ENCODE measurements around the gene THRB. TPM values are rescaled to one million over a fixed set of nuclear protein-coding genes. Genes with fewer than 3 reads are reported as not detected.
A peak's percentile ranks its signal among the peaks of the same experiment; 100 is the strongest.

The THRB gene
- total RNA-seq, 3 donors from 2014 or later: 29.8 to 40.2 (median 39.2) TPM

DNA sequence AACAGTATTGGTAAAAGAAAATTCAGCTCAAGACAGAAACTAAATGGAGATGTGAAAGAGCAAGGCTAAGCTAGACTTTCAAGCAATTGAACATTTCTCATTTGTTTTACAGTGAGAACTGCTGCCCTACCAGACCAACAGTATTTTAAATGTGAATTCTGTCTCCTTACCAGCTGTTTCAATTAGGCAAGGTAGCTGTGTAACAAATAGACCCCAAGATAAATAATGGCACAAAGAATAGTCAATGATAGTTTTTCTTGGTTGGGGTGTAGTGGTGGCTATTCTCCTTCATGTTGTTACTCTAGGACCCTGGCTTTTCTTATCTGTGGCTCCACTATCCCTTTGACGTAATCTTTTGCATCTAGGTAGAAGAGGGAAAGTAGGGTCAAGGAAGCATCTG is 30.4 kb upstream of the THRB start:
- intact Hi-C loops (cut with DNase I; ENCODE audit: low total_unique reads): no loop called here
- no peaks in the 10 kb centered on the region for H3K36me3 ChIP-seq
- H3K27ac ChIP-seq: no peak overlapping the region
- TF ChIP-seq POLR2A (IDR thresholded peaks at IDR 0.05) (no peak), POLR2AphosphoS5 (IDR thresholded peaks at IDR 0.05) (no peak)
- TF ChIP-seq, protein P1, sequence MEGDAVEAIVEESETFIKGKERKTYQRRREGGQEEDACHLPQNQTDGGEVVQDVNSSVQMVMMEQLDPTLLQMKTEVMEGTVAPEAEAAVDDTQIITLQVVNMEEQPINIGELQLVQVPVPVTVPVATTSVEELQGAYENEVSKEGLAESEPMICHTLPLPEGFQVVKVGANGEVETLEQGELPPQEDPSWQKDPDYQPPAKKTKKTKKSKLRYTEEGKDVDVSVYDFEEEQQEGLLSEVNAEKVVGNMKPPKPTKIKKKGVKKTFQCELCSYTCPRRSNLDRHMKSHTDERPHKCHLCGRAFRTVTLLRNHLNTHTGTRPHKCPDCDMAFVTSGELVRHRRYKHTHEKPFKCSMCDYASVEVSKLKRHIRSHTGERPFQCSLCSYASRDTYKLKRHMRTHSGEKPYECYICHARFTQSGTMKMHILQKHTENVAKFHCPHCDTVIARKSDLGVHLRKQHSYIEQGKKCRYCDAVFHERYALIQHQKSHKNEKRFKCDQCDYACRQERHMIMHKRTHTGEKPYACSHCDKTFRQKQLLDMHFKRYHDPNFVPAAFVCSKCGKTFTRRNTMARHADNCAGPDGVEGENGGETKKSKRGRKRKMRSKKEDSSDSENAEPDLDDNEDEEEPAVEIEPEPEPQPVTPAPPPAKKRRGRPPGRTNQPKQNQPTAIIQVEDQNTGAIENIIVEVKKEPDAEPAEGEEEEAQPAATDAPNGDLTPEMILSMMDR (IDR thresholded peaks at IDR 0.05): no peak
- H3K9me3 ChIP-seq: no peaks in the 10 kb centered on the region
- no peaks in the 10 kb centered on the region for H3K4me1 ChIP-seq
- H3K4me3 ChIP-seq: no peak overlapping the region
- H3K27me3 ChIP-seq: no peaks in the 10 kb centered on the region
- no peak for DNase-seq (ENCODE audit: low spot score in 2 of 2)

DNA sequence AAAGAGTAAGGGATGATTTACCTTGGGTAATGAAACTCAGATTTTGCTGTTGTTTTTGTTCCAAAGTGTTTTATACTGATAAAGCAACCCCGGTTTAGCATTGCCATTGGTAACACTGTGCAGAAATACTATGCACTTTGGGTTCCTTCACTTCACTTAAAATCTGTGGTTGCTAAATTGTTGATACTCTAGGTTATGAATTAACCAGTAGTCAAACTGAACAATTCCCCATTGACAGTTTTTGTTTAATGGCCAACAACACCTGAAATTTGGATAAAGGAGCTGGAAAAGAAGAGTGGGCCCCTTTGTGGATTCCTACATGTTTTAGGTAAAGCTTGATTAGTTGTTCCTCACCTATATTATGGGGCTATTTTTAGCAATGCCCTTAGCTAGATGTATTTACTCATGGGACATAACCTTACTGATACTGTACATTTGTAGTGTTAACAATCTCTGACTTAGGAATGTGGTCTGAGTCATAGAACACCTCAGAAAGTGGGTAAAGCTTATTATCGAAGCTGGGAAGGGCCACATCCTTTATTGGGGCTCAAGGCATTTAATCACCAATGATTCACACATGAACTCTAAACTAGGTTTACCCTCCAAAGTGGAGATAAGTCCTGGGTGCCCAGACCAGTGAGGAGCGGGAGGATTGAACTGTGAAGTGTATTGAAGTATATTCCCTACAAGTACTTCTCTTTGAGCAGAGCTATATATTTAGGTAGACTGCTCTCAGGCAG is 29.5 kb upstream of the THRB start:
- intact Hi-C loops (cut with DNase I; ENCODE audit: low total_unique reads): no loop called here
- no peaks in the 10 kb centered on the region for H3K4me1 ChIP-seq
- TF ChIP-seq, protein P1 (IDR thresholded peaks at IDR 0.05): no peak
- TF ChIP-seq POLR2A (IDR thresholded peaks at IDR 0.05): no peak
- no peak for TF ChIP-seq POLR2AphosphoS5 (IDR thresholded peaks at IDR 0.05)
- H3K9me3 ChIP-seq: no peaks in the 10 kb centered on the region
- DNase-seq (ENCODE audit: low spot score in 2 of 2): no peak
- no peaks in the 10 kb centered on the region for H3K27me3 ChIP-seq
- no peak overlapping the region for H3K27ac ChIP-seq
- H3K4me3 ChIP-seq: no peak overlapping the region
- H3K36me3 ChIP-seq: no peaks in the 10 kb centered on the region

DNA sequence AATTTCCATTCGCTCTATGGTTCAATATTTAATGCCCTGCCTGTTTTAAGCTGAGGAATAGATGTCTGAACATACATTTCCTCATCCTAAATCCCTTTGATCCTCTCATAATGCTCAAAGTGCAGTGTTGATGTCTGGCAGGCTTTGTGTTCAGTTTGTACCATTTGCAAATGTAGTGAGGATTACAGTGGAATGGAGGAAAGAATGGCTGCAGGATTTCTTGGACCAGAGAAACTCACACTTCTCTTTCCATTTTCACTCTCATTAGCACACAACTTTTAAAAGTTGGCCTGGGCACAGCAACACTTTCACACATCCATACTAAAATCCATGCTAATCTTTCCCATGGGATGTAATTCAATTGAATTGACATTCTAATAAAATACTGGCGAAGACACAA is 28.6 kb upstream of the THRB start:
- Histone ChIP-seq H3K36me3 (no peaks in the 10 kb centered on the region), H3K4me3 (no peak overlapping the region), H3K9me3 (no peaks in the 10 kb centered on the region), H3K27me3 (no peaks in the 10 kb centered on the region), H3K27ac (no peak overlapping the region), H3K4me1 (no peaks in the 10 kb centered on the region)
- intact Hi-C loops (cut with DNase I; ENCODE audit: low total_unique reads): no loop called here
- DNase-seq (ENCODE audit: low spot score in 2 of 2): no peak
- TF ChIP-seq POLR2A (IDR thresholded peaks at IDR 0.05) (no peak), POLR2AphosphoS5 (IDR thresholded peaks at IDR 0.05) (no peak)
- TF ChIP-seq, protein P1 (IDR thresholded peaks at IDR 0.05): no peak

DNA sequence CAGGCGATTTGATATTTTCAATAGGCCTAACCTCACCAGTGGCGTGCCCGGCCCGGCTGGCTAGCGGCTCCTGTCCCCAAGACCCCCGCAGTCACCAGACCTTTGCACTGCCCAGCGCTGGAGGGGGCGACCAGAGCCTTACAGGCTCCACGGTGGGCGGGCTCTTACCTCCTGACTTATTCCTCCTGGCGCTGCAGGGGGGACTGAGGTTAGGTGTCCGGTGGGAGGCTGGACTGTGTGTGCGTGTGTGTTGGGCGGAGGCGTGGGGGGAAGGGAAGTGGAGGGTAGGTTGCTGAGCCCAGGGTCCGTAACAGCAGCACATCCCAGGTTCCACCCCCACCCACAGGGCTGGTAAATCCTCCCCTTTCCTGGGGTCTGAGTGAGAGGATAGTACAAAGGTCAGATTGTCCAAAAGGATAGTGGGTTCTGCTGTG is 27.5 kb upstream of the THRB start:
- peak overlapping the region; percentile 83 to 85 for H3K27ac ChIP-seq
- H3K4me3 ChIP-seq: peak overlapping the region; percentile 74 to 85 (median 81)
- TF ChIP-seq POLR2AphosphoS5 (IDR thresholded peaks at IDR 0.05) (no peak), POLR2A (IDR thresholded peaks at IDR 0.05) (no peak)
- TF ChIP-seq, protein P1 (IDR thresholded peaks at IDR 0.05): no peak
- intact Hi-C loops (cut with DNase I; ENCODE audit: low total_unique reads): no loop called here
- H3K36me3 ChIP-seq: no peaks in the 10 kb centered on the region
- no peak for DNase-seq (ENCODE audit: low spot score in 2 of 2)
- H3K9me3 ChIP-seq: no peaks in the 10 kb centered on the region
- no peaks in the 10 kb centered on the region for H3K4me1 ChIP-seq
- H3K27me3 ChIP-seq: no peaks in the 10 kb centered on the region

DNA sequence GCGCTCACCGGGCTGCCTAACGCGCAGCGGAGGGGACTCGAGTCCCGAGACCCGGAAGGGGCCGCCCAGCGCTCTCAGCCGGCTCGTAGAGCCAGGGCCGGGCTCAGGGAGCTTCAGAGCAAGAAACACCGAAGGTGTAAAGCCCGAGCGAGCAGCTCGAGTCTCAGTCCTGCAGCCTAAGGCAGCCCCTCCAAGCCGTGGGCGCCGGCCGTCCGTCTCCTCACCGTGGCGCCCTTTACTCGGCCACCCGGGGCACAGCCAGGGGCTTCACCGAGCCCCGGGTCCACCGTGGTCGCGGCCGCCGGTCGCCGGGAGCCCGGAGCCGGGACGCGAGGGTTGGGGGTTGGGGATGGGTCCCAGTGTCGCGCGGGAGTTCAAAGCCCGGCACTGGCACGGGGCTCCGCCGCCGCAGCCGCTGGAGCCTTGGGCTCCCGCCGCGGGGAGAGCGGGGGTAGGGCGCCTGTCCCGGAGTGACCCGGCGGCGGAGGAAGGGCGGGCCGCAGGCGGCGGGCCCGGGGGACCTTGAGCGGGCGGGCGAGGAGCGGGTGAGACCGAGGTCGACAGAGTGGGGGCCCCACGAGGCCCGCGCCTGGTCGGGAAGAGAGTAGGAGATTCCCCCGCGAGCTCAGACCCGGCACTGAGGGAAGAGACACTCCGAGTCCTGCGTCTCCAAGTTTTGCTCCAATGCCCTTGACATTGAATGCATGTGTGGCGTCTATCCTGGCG is 26.9 kb upstream of the THRB start:
- Histone ChIP-seq H3K4me1 (no peaks in the 10 kb centered on the region), H3K27me3 (no peaks in the 10 kb centered on the region), H3K4me3 (peak overlapping the region; percentile 74 to 85 (median 81)), H3K9me3 (no peaks in the 10 kb centered on the region), H3K27ac (peak overlapping the region; percentile 83 to 85), H3K36me3 (no peaks in the 10 kb centered on the region)
- TF ChIP-seq, protein P1 (IDR thresholded peaks at IDR 0.05): no peak
- TF ChIP-seq POLR2A (IDR thresholded peaks at IDR 0.05): no peak
- no peak for TF ChIP-seq POLR2AphosphoS5 (IDR thresholded peaks at IDR 0.05)
- peak; percentile 30 to 64 for DNase-seq (ENCODE audit: low spot score in 2 of 2)
- intact Hi-C loops (cut with DNase I; ENCODE audit: low total_unique reads): no loop called here
